ENCODE measurements around the gene AGER.
A peak's percentile ranks its signal among the peaks of the same experiment; 100 is the strongest.

AGER gene

GRCh38 chr6:32173051-32173727, 10.9 kb downstream of the AGER start:
- no peaks in the 10 kb centered on the region for H3K9me3 ChIP-seq (ENCODE audit: severe bottlenecking)
- peaks cover 4% of the 10 kb centered on the region for H3K4me1 ChIP-seq (ENCODE audit: insufficient read depth, poor library complexity, severe bottlenecking)
- H3K36me3 ChIP-seq (ENCODE audit: low read depth): peaks cover 26% of the 10 kb centered on the region
- ATAC-seq (ENCODE audit: low read depth) (no peak), DNase-seq (ENCODE audit: low spot score) (no peak)
- H3K27ac ChIP-seq (ENCODE audit: poor library complexity, severe bottlenecking): no peak overlapping the region
- H3K27me3 ChIP-seq (ENCODE audit: insufficient read depth, poor library complexity, severe bottlenecking): no peaks in the 10 kb centered on the region
- no peak overlapping the region for H3K4me3 ChIP-seq (ENCODE audit: severe bottlenecking)
- TF ChIP-seq CTCF (IDR thresholded peaks at IDR 0.05; ENCODE audit: poor library complexity, severe bottlenecking): no peak

GRCh38 chr6:32171234-32171633, 12.8 kb downstream of the AGER start:
- peaks cover 37% of the 10 kb centered on the region for H3K36me3 ChIP-seq (ENCODE audit: low read depth)
- ATAC-seq (ENCODE audit: low read depth) (no peak), DNase-seq (ENCODE audit: low spot score) (no peak)
- H3K9me3 ChIP-seq (ENCODE audit: severe bottlenecking): no peaks in the 10 kb centered on the region
- no peak overlapping the region for H3K4me3 ChIP-seq (ENCODE audit: severe bottlenecking)
- no peak overlapping the region for H3K27ac ChIP-seq (ENCODE audit: poor library complexity, severe bottlenecking)
- H3K4me1 ChIP-seq (ENCODE audit: insufficient read depth, poor library complexity, severe bottlenecking): peaks cover 1% of the 10 kb centered on the region
- H3K27me3 ChIP-seq (ENCODE audit: insufficient read depth, poor library complexity, severe bottlenecking): no peaks in the 10 kb centered on the region
- no peak for TF ChIP-seq CTCF (IDR thresholded peaks at IDR 0.05; ENCODE audit: poor library complexity, severe bottlenecking)

GRCh38 chr6:32170294-32170693, 13.8 kb downstream of the AGER start:
- H3K4me3 ChIP-seq (ENCODE audit: severe bottlenecking): no peak overlapping the region
- no peaks in the 10 kb centered on the region for H3K9me3 ChIP-seq (ENCODE audit: severe bottlenecking)
- no peak for ATAC-seq (ENCODE audit: low read depth)
- no peak overlapping the region for H3K27ac ChIP-seq (ENCODE audit: poor library complexity, severe bottlenecking)
- H3K36me3 ChIP-seq (ENCODE audit: low read depth): peaks cover 40% of the 10 kb centered on the region
- H3K4me1 ChIP-seq (ENCODE audit: insufficient read depth, poor library complexity, severe bottlenecking): no peaks in the 10 kb centered on the region
- TF ChIP-seq CTCF (IDR thresholded peaks at IDR 0.05; ENCODE audit: poor library complexity, severe bottlenecking): no peak
- H3K27me3 ChIP-seq (ENCODE audit: insufficient read depth, poor library complexity, severe bottlenecking): no peaks in the 10 kb centered on the region
- no peak for DNase-seq (ENCODE audit: low spot score)

- no peak for DNase-seq (ENCODE audit: low spot score)
- no peak for TF ChIP-seq CTCF (IDR thresholded peaks at IDR 0.05; ENCODE audit: poor library complexity, severe bottlenecking)
These were observed 15.1 kb downstream of the AGER start for GRCh38 chr6:32168807-32169591.

GRCh38 chr6:32168350-32168749, 15.7 kb downstream of the AGER start:
- Histone ChIP-seq H3K36me3 (ENCODE audit: low read depth) (peaks cover 43% of the 10 kb centered on the region), H3K4me1 (ENCODE audit: insufficient read depth, poor library complexity, severe bottlenecking) (no peaks in the 10 kb centered on the region), H3K27me3 (ENCODE audit: insufficient read depth, poor library complexity, severe bottlenecking) (no peaks in the 10 kb centered on the region), H3K9me3 (ENCODE audit: severe bottlenecking) (no peaks in the 10 kb centered on the region), H3K27ac (ENCODE audit: poor library complexity, severe bottlenecking) (no peak overlapping the region), H3K4me3 (ENCODE audit: severe bottlenecking) (no peak overlapping the region)
- TF ChIP-seq CTCF (IDR thresholded peaks at IDR 0.05; ENCODE audit: poor library complexity, severe bottlenecking): no peak
- DNase-seq (ENCODE audit: low spot score): no peak
- no peak for ATAC-seq (ENCODE audit: low read depth)

More at GRCh38 chr6:32168807-32169591, 15.1 kb downstream of the AGER start:
- Histone ChIP-seq H3K27me3 (ENCODE audit: insufficient read depth, poor library complexity, severe bottlenecking) (no peaks in the 10 kb centered on the region), H3K4me3 (ENCODE audit: severe bottlenecking) (no peak overlapping the region), H3K27ac (ENCODE audit: poor library complexity, severe bottlenecking) (no peak overlapping the region), H3K9me3 (ENCODE audit: severe bottlenecking) (no peaks in the 10 kb centered on the region), H3K36me3 (ENCODE audit: low read depth) (peaks cover 40% of the 10 kb centered on the region), H3K4me1 (ENCODE audit: insufficient read depth, poor library complexity, severe bottlenecking) (no peaks in the 10 kb centered on the region)
- peak; percentile 20; the same call in 2 of the 3 replicates for ATAC-seq (ENCODE audit: low read depth)
